DND-41 (cell line): Measurements from ENCODE around the gene KRT5.

Source experiments
- ATAC-seq: fragments of 200-7000 bp; cut with Tn5 transposase; 3 replicates; pipeline ENCODE4 v1.9.1; 2021; ENCODE audit warnings: low read depth; ENCODE audit not compliant: insufficient read depth
- DNase-seq: peaks from one replicate; pipeline ENCODE4 v3.0.0-alpha.2; 2020
- H2AFZ ChIP-seq: 2 replicates; pipeline ENCODE4 v1.6.0; 2012; ENCODE audit warnings: low read depth, low read length
- H3K27ac ChIP-seq: 2 replicates; pipeline ENCODE4 v1.5.1; 2012; ENCODE audit warnings: low read length, inconsistent platforms
- H3K27me3 ChIP-seq: fragments of 200-600 bp; sonication (generic); 2 replicates; pipeline ENCODE4 v1.6.0; 2012; ENCODE audit warnings: low read length, mild to moderate bottlenecking, inconsistent platforms; ENCODE audit not compliant: insufficient read depth, poor library complexity
- H3K36me3 ChIP-seq: 2 replicates; pipeline ENCODE4 v1.5.1; 2012; ENCODE audit warnings: low read length, inconsistent platforms; ENCODE audit not compliant: insufficient read depth
- H3K4me1 ChIP-seq: 2 replicates; pipeline ENCODE4 v1.5.1; 2012; ENCODE audit warnings: mild to moderate bottlenecking, low read length; ENCODE audit not compliant: insufficient read depth
- H3K4me2 ChIP-seq: 2 replicates; pipeline ENCODE4 v1.6.0; 2012; ENCODE audit warnings: mild to moderate bottlenecking, moderate library complexity, low read length, inconsistent platforms; ENCODE audit not compliant: insufficient read depth
- H3K4me3 ChIP-seq, 2 experiments: fragments of 200-600 bp in 1 of 2; shearing (Covaris generic) in 1 of 2; 2 replicates each; pipeline ENCODE4 v1.5.1; 2012 to 2016; ENCODE audit warnings: inconsistent platforms in 2 of 2, low read length in 2 of 2, mild to moderate bottlenecking in 2 of 2, low read depth in 1 of 2, moderate library complexity in 1 of 2
- H3K79me2 ChIP-seq: 2 replicates; pipeline ENCODE4 v1.6.0; 2012; ENCODE audit warnings: low read length, inconsistent platforms; ENCODE audit not compliant: insufficient read depth
- H3K9ac ChIP-seq: 2 replicates; pipeline ENCODE4 v1.6.0; 2012; ENCODE audit warnings: low read depth, mild to moderate bottlenecking, inconsistent platforms, low read length, moderate library complexity
- H3K9me3 ChIP-seq: 2 replicates; pipeline ENCODE4 v1.5.1; 2012; ENCODE audit warnings: low read length, moderate library complexity, mild to moderate bottlenecking, inconsistent platforms; ENCODE audit not compliant: insufficient read depth, severe bottlenecking
- H4K20me1 ChIP-seq: 2 replicates; pipeline ENCODE4 v1.6.0; 2012; ENCODE audit warnings: low read length; ENCODE audit not compliant: insufficient read depth
- EZH2 ChIP-seq: IDR thresholded peaks from 3 replicates; pipeline ENCODE4 v1.6.1; 2012; ENCODE audit warnings: borderline replicate concordance, low read depth, mild to moderate bottlenecking, moderate library complexity, low read length, inconsistent platforms; ENCODE audit not compliant: severe bottlenecking
- TF ChIP-seq, protein P1 (sequence below): IDR thresholded peaks from 2 replicates; pipeline ENCODE4 v1.5.1; 2012; ENCODE audit warnings: borderline replicate concordance, low read length, moderate library complexity, mild to moderate bottlenecking; ENCODE audit not compliant: poor library complexity, severe bottlenecking; ENCODE audit errors: extremely low read depth

KRT5 gene

DNA sequence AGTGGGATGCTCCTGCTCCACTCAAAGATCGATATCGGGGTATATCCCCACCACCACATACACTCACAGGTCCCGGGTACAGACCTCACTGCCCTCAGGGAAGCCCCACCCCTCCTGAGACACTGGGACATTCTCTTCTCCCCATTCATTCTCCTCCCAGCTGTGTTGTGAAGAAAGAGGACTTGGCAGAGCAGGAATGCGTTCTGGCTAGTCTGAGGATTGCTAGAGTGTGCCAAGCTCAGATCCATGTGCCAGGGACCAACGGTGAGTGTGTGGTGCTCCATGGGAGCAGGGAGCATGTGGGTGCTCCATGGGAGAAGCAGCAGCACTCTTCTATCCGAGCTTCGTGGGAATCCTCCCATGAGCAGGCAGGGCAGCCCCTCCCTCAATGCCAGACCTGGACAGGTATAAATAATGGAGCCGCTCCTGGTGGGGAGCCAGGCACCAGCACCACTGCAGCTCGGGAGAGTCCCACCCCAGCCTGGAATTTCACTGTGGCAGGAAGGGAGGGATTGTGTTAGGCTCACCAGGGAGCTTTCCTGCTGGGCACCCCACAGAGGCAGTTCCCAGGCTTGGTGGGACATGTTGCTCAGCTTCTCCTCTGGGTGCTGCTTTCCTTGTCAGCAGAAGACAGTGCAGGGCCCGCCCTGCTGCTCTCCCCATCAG is 2.3 kb upstream of the KRT5 start:
- Histone ChIP-seq H3K27ac (no peak overlapping the region), H3K27me3 (peaks cover 13% of the 10 kb centered on the region), H3K36me3 (no peaks in the 10 kb centered on the region), H2AFZ (no peak overlapping the region), H4K20me1 (no peaks in the 10 kb centered on the region; the same call in 1 of the 2 replicates), H3K4me2 (no peak overlapping the region), H3K9me3 (no peaks in the 10 kb centered on the region), H3K4me1 (no peaks in the 10 kb centered on the region), H3K9ac (no peak overlapping the region), H3K4me3 (no peak overlapping the region), H3K79me2 (no peaks in the 10 kb centered on the region)
- no peak for ATAC-seq
- no peak for TF ChIP-seq EZH2
- TF ChIP-seq, protein P1, sequence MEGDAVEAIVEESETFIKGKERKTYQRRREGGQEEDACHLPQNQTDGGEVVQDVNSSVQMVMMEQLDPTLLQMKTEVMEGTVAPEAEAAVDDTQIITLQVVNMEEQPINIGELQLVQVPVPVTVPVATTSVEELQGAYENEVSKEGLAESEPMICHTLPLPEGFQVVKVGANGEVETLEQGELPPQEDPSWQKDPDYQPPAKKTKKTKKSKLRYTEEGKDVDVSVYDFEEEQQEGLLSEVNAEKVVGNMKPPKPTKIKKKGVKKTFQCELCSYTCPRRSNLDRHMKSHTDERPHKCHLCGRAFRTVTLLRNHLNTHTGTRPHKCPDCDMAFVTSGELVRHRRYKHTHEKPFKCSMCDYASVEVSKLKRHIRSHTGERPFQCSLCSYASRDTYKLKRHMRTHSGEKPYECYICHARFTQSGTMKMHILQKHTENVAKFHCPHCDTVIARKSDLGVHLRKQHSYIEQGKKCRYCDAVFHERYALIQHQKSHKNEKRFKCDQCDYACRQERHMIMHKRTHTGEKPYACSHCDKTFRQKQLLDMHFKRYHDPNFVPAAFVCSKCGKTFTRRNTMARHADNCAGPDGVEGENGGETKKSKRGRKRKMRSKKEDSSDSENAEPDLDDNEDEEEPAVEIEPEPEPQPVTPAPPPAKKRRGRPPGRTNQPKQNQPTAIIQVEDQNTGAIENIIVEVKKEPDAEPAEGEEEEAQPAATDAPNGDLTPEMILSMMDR: no peak
- no peak for DNase-seq

DNA sequence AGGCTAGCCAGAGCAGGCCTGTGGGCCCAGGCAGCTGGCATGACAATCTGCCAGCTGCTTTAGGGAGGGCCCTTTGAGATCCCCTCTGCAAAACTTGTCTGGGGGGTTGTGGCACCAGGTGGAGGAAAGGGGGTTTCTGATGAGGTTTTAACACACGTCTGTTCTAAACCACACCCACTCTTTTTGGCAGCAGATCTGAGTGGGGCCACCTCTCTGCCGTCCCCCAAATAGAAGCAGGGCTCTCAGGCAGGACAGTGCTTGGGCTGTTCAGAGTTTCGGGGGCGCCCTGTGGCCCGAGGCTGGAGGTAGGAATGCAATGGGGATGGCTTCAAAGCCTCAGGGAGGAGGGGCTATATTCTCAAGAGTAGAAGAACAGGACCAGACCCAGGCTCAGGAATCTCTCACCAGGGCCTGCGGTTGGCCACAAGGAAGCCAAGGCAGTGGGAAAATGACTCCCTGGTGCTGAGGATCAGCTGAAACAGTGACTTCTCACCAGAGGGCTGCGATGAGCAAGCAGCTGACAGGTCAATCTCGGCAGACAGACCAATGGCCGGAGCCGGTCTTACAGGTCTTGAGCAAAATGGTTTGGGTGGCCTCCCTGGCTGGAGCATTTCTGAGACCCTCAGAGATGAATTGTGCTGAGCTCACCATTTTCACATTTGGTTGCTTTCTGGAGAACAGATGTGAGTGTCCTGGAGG is 1.5 kb upstream of the KRT5 start:
- Histone ChIP-seq H3K4me1 (no peaks in the 10 kb centered on the region), H3K36me3 (no peaks in the 10 kb centered on the region), H4K20me1 (no peaks in the 10 kb centered on the region; the same call in 1 of the 2 replicates), H3K4me2 (no peak overlapping the region), H3K27ac (no peak overlapping the region), H3K27me3 (peaks cover 13% of the 10 kb centered on the region), H3K9me3 (no peaks in the 10 kb centered on the region), H3K4me3 (no peak overlapping the region), H3K9ac (no peak overlapping the region), H2AFZ (no peak overlapping the region), H3K79me2 (no peaks in the 10 kb centered on the region)
- no peak for TF ChIP-seq EZH2
- TF ChIP-seq, protein P1: no peak
- DNase-seq (no peak), ATAC-seq (no peak)

DNA sequence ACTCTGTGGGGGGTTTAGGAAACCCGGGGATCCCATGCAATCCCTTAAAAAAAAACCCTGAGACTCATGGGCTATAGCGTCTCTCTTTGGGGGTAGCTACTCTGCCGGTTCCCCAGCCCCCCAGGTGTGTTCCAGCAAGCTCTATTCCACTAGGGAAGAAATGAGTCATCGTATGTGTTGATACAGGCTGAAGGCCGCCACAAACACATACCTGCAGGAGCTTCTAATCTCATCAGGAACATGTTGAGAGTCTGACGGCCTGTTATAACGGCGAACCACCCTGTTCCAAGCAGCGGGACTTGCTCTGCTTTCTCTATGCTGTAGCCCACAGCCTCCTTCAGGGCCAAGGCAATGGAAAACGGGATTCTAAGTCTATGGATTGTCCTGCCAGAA is 977 bp upstream of the KRT5 start:
- Histone ChIP-seq H3K79me2 (no peaks in the 10 kb centered on the region), H3K9ac (no peak overlapping the region), H3K4me3 (no peak overlapping the region), H3K4me1 (no peaks in the 10 kb centered on the region), H3K9me3 (no peaks in the 10 kb centered on the region), H3K27ac (no peak overlapping the region), H4K20me1 (no peaks in the 10 kb centered on the region; the same call in 1 of the 2 replicates), H3K36me3 (no peaks in the 10 kb centered on the region), H3K27me3 (peaks cover 13% of the 10 kb centered on the region), H2AFZ (no peak overlapping the region), H3K4me2 (no peak overlapping the region)
- DNase-seq (no peak), ATAC-seq (no peak)
- TF ChIP-seq, protein P1: no peak
- no peak for TF ChIP-seq EZH2
